ENCODE results near the gene CABP7. TPM values are rescaled to one million over a fixed set of nuclear protein-coding genes. Genes with fewer than 3 reads are reported as not detected.

The CABP7 gene
- total RNA-seq, 1 donor from 2014 or later: not detected

GRCh38 chr22:29683536-29683935 is 36.3 kb upstream of the CABP7 start:
- no peak for DNase-seq (ENCODE audit: low read depth)
- Histone ChIP-seq H3K27me3 (ENCODE audit: control insufficient read depth, insufficient read depth, low read length) (no peaks in the 10 kb centered on the region), H3K4me3 (ENCODE audit: low read depth, low read length) (no peak overlapping the region), H3K36me3 (ENCODE audit: control insufficient read depth, insufficient read depth, low read length) (peaks cover 13% of the 10 kb centered on the region)
- FAIRE-seq: no peak
- TF ChIP-seq, protein P1, sequence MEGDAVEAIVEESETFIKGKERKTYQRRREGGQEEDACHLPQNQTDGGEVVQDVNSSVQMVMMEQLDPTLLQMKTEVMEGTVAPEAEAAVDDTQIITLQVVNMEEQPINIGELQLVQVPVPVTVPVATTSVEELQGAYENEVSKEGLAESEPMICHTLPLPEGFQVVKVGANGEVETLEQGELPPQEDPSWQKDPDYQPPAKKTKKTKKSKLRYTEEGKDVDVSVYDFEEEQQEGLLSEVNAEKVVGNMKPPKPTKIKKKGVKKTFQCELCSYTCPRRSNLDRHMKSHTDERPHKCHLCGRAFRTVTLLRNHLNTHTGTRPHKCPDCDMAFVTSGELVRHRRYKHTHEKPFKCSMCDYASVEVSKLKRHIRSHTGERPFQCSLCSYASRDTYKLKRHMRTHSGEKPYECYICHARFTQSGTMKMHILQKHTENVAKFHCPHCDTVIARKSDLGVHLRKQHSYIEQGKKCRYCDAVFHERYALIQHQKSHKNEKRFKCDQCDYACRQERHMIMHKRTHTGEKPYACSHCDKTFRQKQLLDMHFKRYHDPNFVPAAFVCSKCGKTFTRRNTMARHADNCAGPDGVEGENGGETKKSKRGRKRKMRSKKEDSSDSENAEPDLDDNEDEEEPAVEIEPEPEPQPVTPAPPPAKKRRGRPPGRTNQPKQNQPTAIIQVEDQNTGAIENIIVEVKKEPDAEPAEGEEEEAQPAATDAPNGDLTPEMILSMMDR (IDR thresholded peaks at IDR 0.05; ENCODE audit: insufficient read depth, low read length, severe bottlenecking): no peak

DNA sequence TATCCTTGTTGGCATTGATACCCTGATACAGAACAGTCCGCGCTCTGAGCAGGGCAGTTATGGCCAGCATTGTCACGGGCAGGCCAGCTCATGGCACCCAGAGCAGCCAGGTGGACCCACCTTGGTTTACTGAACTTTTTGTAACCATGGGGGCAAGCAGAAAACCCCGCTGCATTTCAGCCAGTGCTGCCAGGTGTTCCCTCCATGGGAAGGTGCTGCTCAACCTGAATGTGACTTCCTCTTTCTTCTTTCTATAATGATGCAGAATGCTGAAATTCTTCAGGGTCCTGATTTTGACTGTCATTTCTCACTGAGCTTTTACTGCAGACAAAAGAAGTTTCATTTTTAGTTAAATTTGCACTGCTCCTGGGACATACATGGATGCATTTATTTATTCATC is 35.6 kb upstream of the CABP7 start:
- TF ChIP-seq, protein P1 (IDR thresholded peaks at IDR 0.05; ENCODE audit: insufficient read depth, low read length, severe bottlenecking): no peak
- DNase-seq (ENCODE audit: low read depth): no peak
- Histone ChIP-seq H3K4me3 (ENCODE audit: low read depth, low read length) (no peak overlapping the region), H3K27me3 (ENCODE audit: control insufficient read depth, insufficient read depth, low read length) (no peaks in the 10 kb centered on the region), H3K36me3 (ENCODE audit: control insufficient read depth, insufficient read depth, low read length) (peaks cover 10% of the 10 kb centered on the region)
- no peak for FAIRE-seq

- TF ChIP-seq, protein P1 (IDR thresholded peaks at IDR 0.05; ENCODE audit: insufficient read depth, low read length, severe bottlenecking): no peak
- Histone ChIP-seq H3K36me3 (ENCODE audit: control insufficient read depth, insufficient read depth, low read length) (peaks cover 7% of the 10 kb centered on the region), H3K4me3 (ENCODE audit: low read depth, low read length) (no peak overlapping the region), H3K27me3 (ENCODE audit: control insufficient read depth, insufficient read depth, low read length) (no peaks in the 10 kb centered on the region)
- FAIRE-seq (no peak), DNase-seq (ENCODE audit: low read depth) (no peak)
Measured at GRCh38 chr22:29689206-29689879, 30.5 kb upstream of the CABP7 start.

DNA sequence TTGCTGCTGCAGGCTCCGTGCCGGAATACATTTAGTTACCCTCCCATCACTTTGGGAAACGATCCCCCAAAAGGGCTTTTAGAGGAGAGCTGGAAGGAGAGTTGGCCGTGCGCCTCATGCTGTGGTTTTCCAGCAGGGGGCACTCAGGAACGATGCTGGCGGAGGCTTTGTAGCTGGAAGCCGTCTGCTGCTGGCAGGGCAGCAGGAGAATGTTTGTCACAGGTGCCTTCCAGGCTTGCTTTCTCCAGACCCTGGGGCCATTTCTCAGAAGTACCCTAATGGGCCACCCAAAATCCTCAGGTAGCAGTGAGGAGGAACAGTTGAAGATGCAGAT is 30.0 kb upstream of the CABP7 start:
- Histone ChIP-seq H3K36me3 (ENCODE audit: control insufficient read depth, insufficient read depth, low read length) (peaks cover 6% of the 10 kb centered on the region), H3K27me3 (ENCODE audit: control insufficient read depth, insufficient read depth, low read length) (no peaks in the 10 kb centered on the region), H3K4me3 (ENCODE audit: low read depth, low read length) (no peak overlapping the region)
- TF ChIP-seq, protein P1 (IDR thresholded peaks at IDR 0.05; ENCODE audit: insufficient read depth, low read length, severe bottlenecking): peak; percentile 90
- peak; percentile 31 for DNase-seq (ENCODE audit: low read depth)
- FAIRE-seq: no peak

DNA sequence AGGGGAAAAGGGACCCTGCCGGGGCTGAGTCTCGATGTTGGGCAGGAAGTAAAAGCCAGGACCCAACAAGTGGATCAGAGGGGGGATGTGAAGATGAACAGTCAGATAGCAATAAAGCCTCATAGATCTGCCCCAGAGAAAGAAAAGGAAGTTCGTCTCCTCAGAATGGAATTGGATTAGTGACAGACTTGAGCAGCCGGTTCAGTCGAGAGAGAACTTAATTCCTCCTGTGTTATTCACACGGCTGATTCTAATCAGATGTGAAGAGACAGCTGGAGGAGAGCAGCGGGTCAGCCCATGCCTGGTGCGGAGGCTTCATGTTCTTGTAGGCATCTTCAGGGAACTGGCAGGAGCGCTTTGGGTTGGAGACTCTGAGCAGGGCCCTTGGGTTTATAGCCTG is 29.3 kb upstream of the CABP7 start:
- no peaks in the 10 kb centered on the region for H3K27me3 ChIP-seq (ENCODE audit: control insufficient read depth, insufficient read depth, low read length)
- TF ChIP-seq, protein P1 (IDR thresholded peaks at IDR 0.05; ENCODE audit: insufficient read depth, low read length, severe bottlenecking): no peak
- peak; percentile 36 for FAIRE-seq
- H3K36me3 ChIP-seq (ENCODE audit: control insufficient read depth, insufficient read depth, low read length): peaks cover 7% of the 10 kb centered on the region
- DNase-seq (ENCODE audit: low read depth): no peak
- H3K4me3 ChIP-seq (ENCODE audit: low read depth, low read length): no peak overlapping the region

All from bronchial epithelial cell (primary cell).